GM21529 (cell line): ENCODE measurements around the gene ATN1.
A peak's percentile ranks its signal among the peaks of the same experiment; 100 is the strongest.

Experiments used
- ATAC-seq: cut with Tn5 transposase; IDR thresholded peaks from one replicate; pipeline ENCODE4 v1.9.1; 2021; ENCODE audit not compliant: unreplicated experiment

ATN1 gene

GRCh38 chr12:6943722-6944380, 16.1 kb downstream of the ATN1 start, which contains the start of the genes C12orf57 and RNU7-1:
Gene C12orf57 (plus strand): TSS chr12:6944022. CDS start chr12:6944122, 100 bp downstream.
Gene RNU7-1 (plus strand): TSS chr12:6943816.
- peak; percentile 29 for ATAC-seq

GRCh38 chr12:6944381-6945186, 16.8 kb downstream of the ATN1 start:
- peak; percentile 38 for ATAC-seq

GRCh38 chr12:6945613-6946012, 17.9 kb downstream of the ATN1 start:
- ATAC-seq: no peak

- ATAC-seq: peak; percentile 34
These were observed 18.5 kb downstream of the ATN1 start for GRCh38 chr12:6946033-6946919.

GRCh38 chr12:6946920-6947374, 19.2 kb downstream of the ATN1 start:
- no peak for ATAC-seq

- no peak for ATAC-seq
These were observed 19.9 kb downstream of the ATN1 start for GRCh38 chr12:6947615-6948014.

GRCh38 chr12:6948873-6949594, 21.3 kb downstream of the ATN1 start:
- ATAC-seq: no peak

- ATAC-seq: no peak
These were observed 22.6 kb downstream of the ATN1 start for GRCh38 chr12:6950401-6950801.

GRCh38 chr12:6950811-6951540, 23.2 kb downstream of the ATN1 start, which contains the start of gene PTPN6:
Gene PTPN6 (plus strand): TSS chr12:6951356. CDS start chr12:6951513, 157 bp downstream.
- ATAC-seq: peak; percentile 18

- no peak for ATAC-seq
These were observed 23.9 kb downstream of the ATN1 start for GRCh38 chr12:6951551-6952120.

GRCh38 chr12:6952121-6952862, 24.5 kb downstream of the ATN1 start:
- ATAC-seq: no peak

- ATAC-seq: no peak
These were observed 25.2 kb downstream of the ATN1 start for GRCh38 chr12:6952863-6953441.

GRCh38 chr12:6953442-6954315, 25.9 kb downstream of the ATN1 start:
- ATAC-seq: peak; percentile 44

- ATAC-seq: no peak
These were observed 26.8 kb downstream of the ATN1 start for GRCh38 chr12:6954316-6955107.

GRCh38 chr12:6955108-6956020, 27.6 kb downstream of the ATN1 start:
- no peak for ATAC-seq
